GM18498 (cell line): ENCODE results near the gene MEN1.
A peak's percentile ranks its signal among the peaks of the same experiment; 100 is the strongest.
"Not testable (repeated sequence)": the region's sequence is repeated elsewhere in the genome, so short reads cannot be mapped to it uniquely, and the experiment has no call there.

ENCODE experiments used
- ATAC-seq: cut with Tn5 transposase; IDR thresholded peaks from one replicate; pipeline ENCODE4 v1.9.1; 2021; ENCODE audit warnings: mild to moderate bottlenecking, moderate library complexity; ENCODE audit not compliant: unreplicated experiment

Gene MEN1

DNA sequence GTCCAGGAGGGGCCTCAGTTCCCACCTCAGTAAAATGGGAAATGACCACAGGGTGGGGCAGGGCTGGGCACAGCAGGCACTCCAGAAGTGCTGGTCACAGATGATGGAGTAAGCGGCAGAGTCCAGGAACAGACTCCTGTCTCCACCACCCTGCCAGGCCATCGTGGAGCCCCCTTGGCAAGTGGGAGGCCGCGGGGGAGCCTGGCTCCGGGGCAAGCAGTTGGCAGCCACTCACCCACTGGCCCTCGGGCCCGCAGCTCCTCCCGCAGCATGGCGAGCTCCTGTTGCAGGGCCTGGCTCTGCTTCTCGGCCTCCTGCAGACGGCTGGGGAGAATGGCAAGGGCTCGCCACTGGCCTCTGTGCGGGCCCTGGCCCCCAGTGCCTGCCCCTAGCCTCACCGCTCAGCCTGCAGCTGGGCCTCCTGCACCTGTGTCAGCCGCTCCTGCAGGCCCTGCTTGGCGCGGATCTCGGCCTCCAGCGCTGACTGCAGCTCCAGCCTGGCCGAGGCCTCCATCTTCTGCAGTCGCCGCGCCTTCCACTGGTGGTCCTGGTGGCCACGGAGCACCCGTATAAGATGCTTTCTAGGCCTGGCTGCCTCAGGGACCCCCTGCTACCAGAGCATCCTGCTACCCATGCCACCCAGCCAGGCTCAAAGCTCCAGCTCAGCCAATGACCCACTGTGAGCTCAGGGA, 23.8 kb upstream of the MEN1 start:
- ATAC-seq, result no peak

GRCh38 chr11:64833509-64833908, 23.2 kb upstream of the MEN1 start:
- ATAC-seq, result no peak

DNA sequence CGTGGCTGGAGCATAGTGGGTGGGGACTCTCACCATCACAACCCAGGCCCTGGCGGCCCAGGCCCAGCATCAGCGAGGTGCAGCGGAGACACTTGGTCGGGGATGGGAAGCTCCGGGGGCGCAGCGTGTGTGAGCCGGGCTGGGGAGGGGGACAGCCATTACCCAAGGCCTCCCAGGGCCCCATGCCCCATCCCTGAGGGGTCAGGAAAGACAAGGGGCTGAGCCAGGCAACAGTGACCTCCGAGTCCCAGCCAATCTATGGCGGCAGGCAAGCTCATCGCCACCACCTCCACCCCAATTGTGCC, 22.8 kb upstream of the MEN1 start:
- no peak for ATAC-seq

- ATAC-seq, result no peak
Observed at GRCh38 chr11:64832467-64833197, 22.3 kb upstream of the MEN1 start.

- no peak for ATAC-seq
Observed at GRCh38 chr11:64831411-64831891, 21.1 kb upstream of the MEN1 start.

DNA sequence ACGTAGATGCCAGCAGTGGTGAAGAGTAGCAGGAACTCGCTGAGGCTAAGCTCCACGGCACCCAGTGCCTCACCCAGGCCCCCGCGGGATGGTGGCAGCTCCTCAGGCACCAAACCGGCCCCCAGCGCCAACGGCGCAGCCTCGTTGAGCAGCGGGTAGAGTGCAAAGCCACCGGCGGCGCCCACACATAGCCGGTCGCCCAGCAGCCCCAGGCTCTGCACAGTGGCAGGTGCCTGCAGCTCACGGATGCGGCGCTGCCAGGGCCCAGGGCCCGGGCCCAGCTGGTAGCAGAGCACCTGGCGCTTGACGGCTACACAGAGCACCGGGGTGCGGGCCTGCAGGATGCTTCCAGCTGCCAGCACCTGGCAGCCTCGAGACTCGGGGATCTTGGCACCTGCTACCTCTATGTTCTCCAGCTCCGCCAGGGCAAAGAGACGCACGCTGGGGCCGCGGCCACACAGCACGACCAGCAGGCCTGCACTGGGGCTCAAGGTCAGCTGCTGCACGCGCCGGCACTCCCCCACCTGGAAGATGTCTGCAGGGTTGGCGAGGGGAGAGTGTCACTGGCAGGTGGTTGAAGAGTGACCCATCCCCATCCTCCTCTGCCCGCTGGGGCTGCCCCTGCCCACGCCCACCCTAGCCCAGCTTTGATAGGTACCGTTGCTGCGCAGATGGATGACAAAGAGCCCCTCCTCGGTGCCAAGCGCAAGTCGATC, 19.3 kb upstream of the MEN1 start:
- no peak for ATAC-seq

DNA sequence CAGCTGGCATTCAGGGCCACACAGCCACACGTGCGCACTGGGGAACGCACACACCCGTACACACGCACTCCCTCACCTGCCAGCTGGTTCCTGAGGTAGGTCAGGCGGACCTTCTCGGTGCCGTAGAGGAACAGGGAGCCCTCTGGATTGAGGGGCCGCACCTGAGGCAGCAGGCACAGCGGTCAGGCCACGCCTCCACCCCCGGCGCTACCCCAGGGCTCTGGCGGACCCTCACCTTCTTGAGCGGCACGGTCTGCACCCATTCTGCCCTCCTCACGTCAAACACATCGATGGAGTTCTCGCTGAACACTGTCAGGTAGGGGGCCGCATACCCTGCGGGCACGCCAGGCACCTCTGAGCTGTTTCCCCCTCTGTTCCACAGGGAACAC, 17.1 kb upstream of the MEN1 start:
- ATAC-seq, result no peak

DNA sequence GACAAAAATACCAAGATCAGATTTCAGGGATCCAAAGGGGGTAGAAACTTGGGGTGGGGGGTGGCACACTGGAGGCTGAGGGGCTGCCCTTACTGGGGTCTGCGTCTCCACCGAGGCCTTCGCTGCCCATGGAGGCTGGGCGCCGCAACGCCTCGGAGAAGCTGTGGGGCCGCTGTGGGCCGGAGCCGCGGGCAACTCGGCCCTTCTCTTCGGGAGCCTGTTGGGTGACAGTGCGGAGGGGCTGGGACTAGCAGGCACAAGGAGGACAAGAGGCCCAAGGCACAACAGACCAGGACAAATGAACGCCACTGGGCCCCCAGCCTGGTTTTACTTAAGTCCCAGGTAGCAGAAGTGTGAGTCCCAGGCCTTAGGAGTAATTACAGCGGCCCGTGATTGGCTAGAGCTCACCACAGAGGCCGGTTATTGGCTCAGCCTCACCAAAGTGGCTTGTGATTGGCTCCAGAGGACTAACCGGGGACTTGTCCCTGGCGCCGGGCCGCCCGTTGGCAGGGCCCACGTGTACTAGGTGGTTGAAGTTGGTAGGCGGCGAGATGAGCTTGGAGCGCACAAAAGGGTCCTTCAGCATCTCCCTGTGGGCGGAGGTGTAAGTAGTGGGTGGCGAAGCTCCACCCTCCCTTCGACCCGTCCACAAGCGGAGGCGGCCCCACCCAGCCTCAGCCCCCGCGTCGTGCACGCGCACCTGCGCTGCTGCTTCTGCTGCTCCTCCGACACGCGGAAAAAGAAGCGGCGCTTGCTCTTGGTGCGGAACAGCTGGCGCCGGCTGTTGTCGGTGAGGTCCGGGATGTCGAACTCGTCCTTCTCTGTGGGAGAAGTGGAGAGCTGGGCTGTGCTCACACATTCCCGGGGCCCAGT, 16.5 kb upstream of the MEN1 start:
- ATAC-seq, result no peak

DNA sequence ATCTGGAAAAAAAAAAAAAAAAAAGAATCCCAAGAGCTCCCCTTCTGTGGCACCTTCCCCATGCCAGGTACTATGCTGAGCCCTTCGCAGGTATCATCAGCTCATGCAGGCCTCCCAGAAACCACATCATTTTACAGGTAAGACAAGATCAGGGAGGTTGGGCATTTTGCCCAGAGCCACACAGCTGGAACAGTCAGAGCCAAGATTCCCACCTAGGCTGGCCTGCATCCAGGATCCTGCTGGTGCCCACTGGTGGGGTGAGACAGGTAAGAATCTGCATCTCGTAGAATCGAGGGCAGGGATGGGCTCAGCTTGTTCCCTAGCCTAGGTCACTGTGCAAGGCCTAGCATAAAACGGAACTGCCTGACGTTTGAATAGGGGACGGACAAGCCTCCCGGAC, 15.7 kb upstream of the MEN1 start:
- ATAC-seq, result no peak

- ATAC-seq, result no peak
Observed at GRCh38 chr11:64823568-64824119, 13.3 kb upstream of the MEN1 start.

- ATAC-seq, result no peak
Observed at GRCh38 chr11:64817476-64817875, 7.1 kb upstream of the MEN1 start.

DNA sequence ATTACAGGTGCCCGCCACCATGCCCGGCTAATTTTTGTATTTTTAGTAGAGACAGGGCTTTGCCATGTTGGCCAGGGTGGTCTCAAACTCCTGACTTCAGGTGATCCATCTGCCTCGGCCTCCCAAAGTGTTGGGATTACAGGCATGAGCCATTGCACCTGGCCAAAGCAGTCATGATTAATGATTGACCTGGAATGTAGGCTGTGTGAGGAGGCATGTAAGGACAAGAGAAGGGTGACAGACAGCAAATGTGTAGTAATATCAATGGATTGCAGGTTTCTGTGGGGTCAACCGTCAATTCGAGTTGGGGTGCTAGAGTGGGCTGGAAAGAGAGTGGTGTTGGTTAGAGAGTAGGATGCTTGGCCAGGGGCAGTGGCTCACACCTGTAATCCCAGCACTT, 5.1 kb upstream of the MEN1 start:
- ATAC-seq, result not testable (repeated sequence)

DNA sequence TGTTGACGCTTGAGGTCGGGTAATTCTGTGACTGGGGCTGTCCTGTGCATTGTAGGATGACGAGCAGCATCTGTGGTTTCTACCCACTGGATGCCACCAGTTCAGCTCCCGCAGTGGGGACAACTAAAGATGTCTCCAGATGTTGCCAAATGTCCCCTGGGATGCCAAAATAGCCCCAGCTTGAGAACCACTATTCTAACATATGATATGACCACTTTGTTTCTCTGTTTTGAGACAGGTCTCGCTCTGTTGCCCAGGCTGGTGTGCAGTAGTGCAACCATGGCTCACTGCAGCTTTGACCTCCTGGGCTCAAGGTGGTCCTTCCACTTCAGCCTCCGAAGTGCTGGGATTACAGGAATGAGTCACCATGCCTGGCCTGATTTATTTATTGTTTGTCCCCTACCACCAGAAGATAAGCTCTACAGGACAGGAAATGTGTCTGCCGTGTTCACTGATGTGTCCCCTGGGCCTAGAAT, 4.4 kb upstream of the MEN1 start:
- ATAC-seq, result peak; percentile 50

- no peak for ATAC-seq
Observed at GRCh38 chr11:64813826-64814225, 3.5 kb upstream of the MEN1 start.

DNA sequence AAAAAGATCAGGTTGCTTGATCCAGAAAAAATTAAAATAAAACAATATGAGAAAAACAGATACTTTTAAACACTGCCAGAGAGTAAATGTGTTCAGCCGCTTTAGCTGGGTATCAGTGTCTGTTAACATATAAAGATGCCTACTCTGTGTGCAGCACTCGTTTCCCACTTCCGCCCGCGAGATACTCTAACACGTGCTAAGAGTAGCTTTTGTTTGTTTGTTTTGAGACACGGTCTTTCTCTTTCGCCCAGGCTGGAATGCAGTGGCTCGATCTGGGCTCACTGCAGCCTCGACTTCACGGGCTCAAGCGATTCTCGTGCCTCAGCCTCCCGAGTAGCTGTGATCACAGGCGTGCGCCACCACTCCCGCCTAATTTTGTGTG, 531 bp upstream of the MEN1 start:
- ATAC-seq, result no peak

GRCh38 chr11:64809781-64810241, 540 bp downstream of the MEN1 start:
- no peak for ATAC-seq

GRCh38 chr11:64805481-64805880, 4.9 kb downstream of the MEN1 start:
- no peak for ATAC-seq

GRCh38 chr11:64804346-64805210, 5.8 kb downstream of the MEN1 start:
- ATAC-seq, result no peak

DNA sequence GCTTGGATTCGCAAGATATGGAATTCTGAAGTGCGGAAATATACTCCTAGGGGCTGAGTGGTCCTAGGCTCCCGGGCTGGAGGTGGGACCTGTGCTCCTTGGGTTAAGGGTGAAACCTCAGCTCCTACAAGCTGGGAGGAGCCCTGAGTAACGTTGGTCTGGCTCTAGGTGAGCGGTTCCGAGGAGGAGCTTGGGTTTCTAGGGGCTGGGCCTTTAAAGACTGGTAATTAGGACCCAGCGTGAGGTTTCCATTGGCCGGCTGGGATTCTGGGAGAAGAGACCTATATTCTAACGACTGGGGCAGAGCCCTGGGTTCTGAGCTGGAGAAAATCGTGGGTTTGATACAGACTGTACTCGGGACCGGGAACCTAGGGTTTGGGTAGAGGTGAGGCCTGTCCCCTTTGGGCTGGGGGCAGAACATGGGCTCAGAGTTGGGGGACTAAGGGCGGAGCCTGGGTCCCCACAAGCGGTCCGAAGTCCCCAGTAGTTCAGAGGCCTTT, 6.5 kb downstream of the MEN1 start:
- ATAC-seq, result no peak
